ENCODE results near the gene RABAC1. TPM values are rescaled to one million over a fixed set of nuclear protein-coding genes. Genes with fewer than 3 reads are reported as not detected.

RABAC1 gene
- total and polyA plus RNA-seq, 2 of the 8 experiments (the other 6 are each of a cell fraction or from before 2014, with no cell fraction given): 124 to 439 TPM

GRCh38 chr19:41920882-41921576, 38.1 kb downstream of the RABAC1 start:
- Histone ChIP-seq H3K9ac (replicated peaks in 1 of 4; ENCODE audit: extremely low read depth in 1 of 4, low read depth in 3 of 4, low read length in 3 of 4) (no peak overlapping the region), H3K36me3 (ENCODE audit: control insufficient read depth in 2 of 4, insufficient read depth in 4 of 4, low read length in 3 of 4) (no peaks in the 10 kb centered on the region), H4K8ac (ENCODE audit: extremely low read depth, insufficient read depth, low read length) (peak overlapping the region; percentile 74), H2BK5ac (ENCODE audit: low read depth, low read length) (no peak overlapping the region; the same call in 1 of the 2 replicates), H3K56ac (replicated peaks; ENCODE audit: insufficient read length, low read depth, low read length) (no peak overlapping the region), H2AK5ac (ENCODE audit: low read depth, low read length) (no peak overlapping the region), H3K27me3 (replicated peaks in 1 of 4; ENCODE audit: control insufficient read depth in 3 of 4, extremely low read depth in 1 of 4, insufficient read depth in 3 of 4, low read length in 3 of 4) (peaks cover 64 to 99% (median 95%) of the 10 kb centered on the region in 4 experiments), H4K91ac (replicated peaks; ENCODE audit: insufficient read length, low read length) (no peak overlapping the region), H3K4me2 (ENCODE audit: insufficient read depth in 1 of 2, low read depth in 2 of 2, low read length in 2 of 2) (peak overlapping the region; percentile 23 to 44; a peak in 3 of 4 replicates), H4K5ac (ENCODE audit: insufficient read length, low read depth, low read length) (no peak overlapping the region), H3K27ac (ENCODE audit: low read depth, low read length) (no peak overlapping the region), H3K4ac (replicated peaks; ENCODE audit: insufficient read length, low read depth, low read length) (no peak overlapping the region), H3K79me2 (ENCODE audit: control insufficient read depth in 1 of 2, insufficient read depth in 2 of 2, low read length in 2 of 2) (no peaks in the 10 kb centered on the region), H3K79me1 (ENCODE audit: low read depth, low read length) (no peaks in the 10 kb centered on the region; the same call in 1 of the 2 replicates), H3K4me3 (ENCODE audit: extremely low read depth in 1 of 4, insufficient read depth in 2 of 4, low read depth in 3 of 4, low read length in 4 of 4) (peak overlapping the region in 3 of 4 experiments; percentile 3 to 19 (median 11); a peak in 3 of 8 replicates), H2BK15ac (ENCODE audit: low read length) (peak overlapping the region; percentile 85; the same call in 1 of the 2 replicates), H3K23me2 (ENCODE audit: low read depth, low read length) (peaks cover 13% of the 10 kb centered on the region), H4K20me1 (replicated peaks in 1 of 2; ENCODE audit: control insufficient read depth in 1 of 2, insufficient read depth in 2 of 2, low read length in 2 of 2) (peaks cover 6 to 48% of the 10 kb centered on the region in 2 experiments), H2AFZ (ENCODE audit: low read length) (no peak overlapping the region), H3K18ac (ENCODE audit: extremely low read depth, low read length) (no peak overlapping the region; the same call in 1 of the 2 replicates), H2BK20ac (ENCODE audit: low read length) (no peak overlapping the region; the same call in 1 of the 2 replicates), H3K23ac (ENCODE audit: insufficient read length) (no peak overlapping the region), H3K4me1 (replicated peaks in 1 of 4; ENCODE audit: control insufficient read depth in 3 of 4, insufficient read depth in 4 of 4, low read length in 3 of 4) (peaks cover 0 to 14% (median 7%) of the 10 kb centered on the region in 4 experiments; a peak in 6 of 7 replicates), H2BK12ac (ENCODE audit: low read depth, low read length) (peak overlapping the region; percentile 75; the same call in 1 of the 2 replicates), H3K14ac (ENCODE audit: insufficient read length) (no peak overlapping the region), H2BK120ac (replicated peaks; ENCODE audit: low read depth, low read length) (no peak overlapping the region), H3K9me3 (ENCODE audit: insufficient read depth in 2 of 2, low read depth in 1 of 2, low read length in 1 of 2) (no peaks in the 10 kb centered on the region)
- POLR2A ChIA-PET (ENCODE audit: partially characterized antibody): interaction anchor here (0.5 to 3.8 kb wide), 8 partner anchors 10 to 87 kb away, joined by 3 to 20 read pairs (median 4); partner anchors contain the start of genes RABAC1 and RPS19
- CTCF ChIA-PET (ENCODE audit: partially characterized antibody): interaction anchor here (1.2 to 2.1 kb wide), 5 partner anchors 11 to 36 kb away, joined by 3 to 9 read pairs (median 5); no protein-coding TSS in a partner anchor
- FAIRE-seq (no peak), DNase-seq (ENCODE audit: low read depth in 1 of 2, low spot score in 2 of 2) (no peak)
- 21% methylated on average over 11 of the region's 26 CpGs; no CpG with 5 or more reads in 1 of the 2 experiments for WGBS, 2 experiments (ENCODE audit: extremely low coverage in 1 of 2, insufficient coverage in 1 of 2, insufficient read length in 1 of 2, insufficient replicate concordance in 2 of 2, low coverage in 1 of 2, low lambda C conversion rate in 2 of 2, missing lambda C conversion rate in 1 of 2)
- TF ChIP-seq RNF2 (IDR thresholded peaks at IDR 0.05; ENCODE audit: borderline replicate concordance, low read depth, low read length, missing control alignments, poor library complexity, severe bottlenecking): peak; percentile 57
- no peak for TF ChIP-seq BRCA1 (IDR thresholded peaks at IDR 0.05; ENCODE audit: low read depth, low read length)
- no peak for TF ChIP-seq SP2 (IDR thresholded peaks at IDR 0.05; ENCODE audit: low read length)
- no peak for TF ChIP-seq RBBP5 (IDR thresholded peaks at IDR 0.05; ENCODE audit: borderline replicate concordance, low read depth, low read length)
- TF ChIP-seq HDAC6 (IDR thresholded peaks at IDR 0.05; ENCODE audit: low read depth, low read length): no peak
- TF ChIP-seq CTCF (IDR thresholded peaks at IDR 0.05; ENCODE audit: control extremely low read depth in 1 of 3, insufficient read depth in 1 of 3, low read depth in 1 of 3, low read length in 3 of 3): peak in 1 of 3 experiments; percentile 36; a peak in 1 of 4 replicates
- no peak for TF ChIP-seq GABPA (IDR thresholded peaks at IDR 0.05; ENCODE audit: borderline replicate concordance, insufficient read depth, low read length)

Measured in H1 (cell line).